GM12878 (cell line): ENCODE measurements around the gene PYGM. TPM values are rescaled to one million over a fixed set of nuclear protein-coding genes. Genes with fewer than 3 reads are reported as not detected.

Experiments used
- ATAC-seq: fragments of 200-7000 bp; cut with Tn5 transposase; 3 replicates; pipeline ENCODE4 v1.9.1; 2020; ENCODE audit warnings: mild to moderate bottlenecking, moderate library complexity
- BruUV-seq: library from RNA; stranded (reverse); fragments of 400-500 nt; replicated peaks from 2 replicates; lab custom pipeline; 2021; lab: Mats Ljungman, UMichigan
- CTCF ChIA-PET: fragments of 300-600 bp; sonication (Branson Sonifier 250); formaldehyde crosslinking; extraction: SDS; loops from one replicate; lab custom pipeline; 2021; ENCODE audit warnings: inconsistent platforms; lab: Yijun Ruan, JAX
- POLR2A ChIA-PET: fragments of 350-600 bp; formaldehyde crosslinking; extraction: SDS; loops from one replicate; lab custom pipeline; 2021; ENCODE audit warnings: inconsistent platforms; lab: Charles Lee
- RAD21 ChIA-PET: fragments of 300-600 bp; sonication (Branson Sonifier 250); formaldehyde crosslinking; loops from one replicate; lab custom pipeline; 2023; ENCODE audit warnings: antibody characterized with exemption; ENCODE audit not compliant: unreplicated experiment; lab: Charles Lee
- SMC1A ChIA-PET: fragments of 300-600 bp; sonication (Branson Sonifier 250); formaldehyde crosslinking; loops from one replicate; lab custom pipeline; 2023; ENCODE audit not compliant: unreplicated experiment, uncharacterized antibody; lab: Charles Lee
- DNase-seq: peaks from one replicate; pipeline ENCODE4 v3.0.0-alpha.2; 2011; ENCODE audit warnings: low read depth, low spot score
- FAIRE-seq: peaks from 3 replicates; lab custom pipeline; 2011; peaks lifted over from hg19 to GRCh38; lab: Jason Lieb, UNC
- H2AFZ ChIP-seq: 2 replicates; pipeline ENCODE4 v1.6.0; 2011; ENCODE audit warnings: low read depth, low read length, control low read depth; ENCODE audit not compliant: control insufficient read depth
- H3K27ac ChIP-seq: 2 replicates; pipeline ENCODE4 v1.5.1; 2011; ENCODE audit warnings: control low read depth; ENCODE audit not compliant: control insufficient read depth, insufficient read depth
- H3K27me3 ChIP-seq, 2 experiments: replicated peaks in 1 of 2; 2 replicates each; pipeline versions ENCODE4 v1.6.0 to v1.6.1; 2011; ENCODE audit warnings: low read length in 1 of 2; ENCODE audit not compliant: control insufficient read depth in 2 of 2, insufficient read depth in 2 of 2
- H3K36me3 ChIP-seq, 2 experiments: 2 replicates each; pipeline ENCODE4 v1.5.1; 2011; ENCODE audit warnings: low read length in 1 of 2; ENCODE audit not compliant: control insufficient read depth in 2 of 2, insufficient read depth in 2 of 2
- H3K4me1 ChIP-seq: 2 replicates; pipeline ENCODE4 v1.6.1; 2011; ENCODE audit warnings: mild to moderate bottlenecking, low read length, moderate library complexity, mixed read lengths; ENCODE audit not compliant: control insufficient read depth, insufficient read depth
- H3K4me2 ChIP-seq: 2 replicates; pipeline ENCODE4 v1.6.0; 2011; ENCODE audit warnings: control low read depth; ENCODE audit not compliant: control insufficient read depth, insufficient read depth
- H3K4me3 ChIP-seq: fragments of 200-600 bp; sonication (generic); 2 replicates; pipeline ENCODE4 v1.5.1; 2016
- H3K79me2 ChIP-seq: 2 replicates; pipeline ENCODE4 v1.6.0; 2011; ENCODE audit warnings: low read length; ENCODE audit not compliant: control insufficient read depth, insufficient read depth
- H3K9ac ChIP-seq: 2 replicates; pipeline ENCODE4 v1.8.0; 2011; ENCODE audit warnings: low read length, control low read depth, mixed read lengths; ENCODE audit not compliant: control insufficient read depth, insufficient read depth
- H3K9me3 ChIP-seq: replicated peaks from 3 replicates; pipeline ENCODE4 v1.5.1; 2011; ENCODE audit warnings: mild to moderate bottlenecking, low read length; ENCODE audit not compliant: control insufficient read depth, insufficient read depth
- H4K20me1 ChIP-seq: 2 replicates; pipeline ENCODE4 v1.6.0; 2011; ENCODE audit not compliant: control insufficient read depth, insufficient read depth
- IKZF1 ChIP-seq: fragments of 450-650 bp; conservative IDR thresholded peaks from 2 replicates; pipeline ENCODE4 v1.6.1; 2017; ENCODE audit warnings: antibody characterized with exemption, mild to moderate bottlenecking
- IKZF2 ChIP-seq, 2 experiments: fragments of 450-650 bp; IDR thresholded peaks; 2 replicates each; pipeline ENCODE4 v1.6.1; 2017; ENCODE audit warnings: mild to moderate bottlenecking in 2 of 2, moderate library complexity in 2 of 2
- SMARCA5 ChIP-seq: fragments of 450-650 bp; IDR thresholded peaks from 2 replicates; pipeline ENCODE4 v1.6.1; 2017; ENCODE audit warnings: mild to moderate bottlenecking
- ZNF217 ChIP-seq: fragments of 450-650 bp; IDR thresholded peaks from 2 replicates; pipeline ENCODE4 v1.6.1; 2017; ENCODE audit warnings: antibody characterized with exemption, mild to moderate bottlenecking
- WGBS: methylation state at CpG from one replicate; pipeline ENCODE4 v1.1.6; 2016; ENCODE audit warnings: low lambda C conversion rate; ENCODE audit not compliant: insufficient replicate concordance, insufficient coverage; ENCODE audit errors: missing lambda C conversion rate; 5-methylcytosine and 5-hydroxymethylcytosine counted together
- in situ Hi-C: fragments of 300-500 bp; cut with MboI; formaldehyde crosslinking; loops from 9 replicates; pipeline ENCODE4 v1.14.3; 2018; ENCODE audit warnings: mixed read lengths
- intact Hi-C: fragments of 100-400 bp; cut with micrococcal nuclease; formaldehyde crosslinking; loops from one replicate; pipeline ENCODE4 v1.14.2; 2022; ENCODE audit not compliant: unreplicated experiment
- polyA plus RNA-seq, 11 experiments: library from polyadenylated mRNA; depleted of rRNA in 4 of 11; unstranded in 6 of 11; stranded (reverse) in 5 of 11; fragments of >200 nt; fragmentation: Nextera tagmentation in 4 of 11; fragmentation: Illumina TruSeq in 1 of 11; extraction: Ambion mirVana in 4 of 11; extraction: Trizol in 1 of 11; gene quantifications; 1 replicate in 1 of 11; 2 replicates in 10 of 11; pipeline versions ENCODE4 v1.2.1 to v1.2.3, GENCODE V29; 2011 to 2016; ENCODE audit warnings: inconsistent platforms in 2 of 11, missing spikeins in 2 of 11, low read depth in 1 of 11
- total RNA-seq, 4 experiments: library from RNA; depleted of rRNA in 3 of 4; stranded (reverse); fragments of >200 nt in 3 of 4; fragmentation: Illumina TruSeq in 1 of 4; extraction: Trizol in 1 of 4; gene quantifications; 2 replicates each; pipeline versions ENCODE4 v1.2.1 to v1.2.3, GENCODE V29; 2013 to 2021

PYGM gene
- total and polyA plus RNA-seq, 10 of the 15 experiments (the other 5 are each of a cell fraction or from before 2014, with no cell fraction given) = 0.04 to 3.7 (median 0.27) TPM; not detected in 1

DNA sequence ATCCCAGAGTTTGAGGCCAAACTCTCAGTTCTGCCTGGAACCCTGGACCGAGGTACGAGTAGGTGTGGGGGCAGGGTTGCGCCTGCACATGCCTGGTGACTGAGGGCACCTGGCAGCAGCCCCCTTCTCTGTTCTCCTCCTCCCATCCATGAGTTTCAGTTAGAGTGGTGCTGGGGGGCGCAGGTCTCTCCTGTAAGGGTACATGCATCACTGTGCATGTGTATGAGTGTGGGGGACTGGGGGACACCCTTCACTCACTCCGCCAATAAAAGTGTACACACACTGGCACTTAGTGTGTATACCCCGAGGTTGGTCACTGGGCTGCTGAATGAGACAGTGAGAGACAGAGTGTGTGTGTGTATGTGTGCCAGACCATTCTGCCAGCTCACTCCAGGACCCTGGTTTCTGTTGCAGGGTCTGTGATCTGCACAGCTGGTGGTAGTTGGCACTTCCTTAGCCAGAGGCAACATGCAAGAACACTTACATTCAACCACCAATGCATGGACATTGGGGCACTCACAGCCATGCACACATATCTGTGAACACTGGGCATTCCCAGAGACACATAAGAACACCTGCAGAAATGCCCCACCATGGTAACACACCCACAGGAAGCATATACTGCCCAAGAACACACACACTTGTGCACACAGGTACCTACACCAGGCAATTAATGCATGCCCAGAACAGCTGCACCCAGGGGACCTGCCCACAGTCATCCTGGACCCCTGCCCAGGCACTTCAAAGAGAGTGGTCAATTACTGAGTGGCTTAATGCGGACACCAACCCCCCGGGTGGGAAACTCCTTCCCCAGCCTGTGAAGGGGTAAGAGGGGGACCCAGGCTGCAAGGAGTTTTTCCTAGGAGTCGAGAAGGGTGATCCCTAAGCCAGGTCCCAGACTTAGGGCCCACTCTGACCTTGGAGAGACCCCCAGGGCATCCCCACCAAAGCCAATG, 35.6 kb downstream of the PYGM start:
- peak overlapping the region; percentile 97; the same call in 1 of the 2 replicates for H3K4me3 ChIP-seq
- no peaks in the 10 kb centered on the region for H3K36me3 ChIP-seq
- RAD21 ChIA-PET = interaction anchor here (1.0 kb wide), 1 partner anchor 10 kb away, joined by 4 read pairs; no protein-coding TSS in a partner anchor
- SMC1A ChIA-PET = interaction anchor here (0.7 kb wide), 1 partner anchor 10 kb away, joined by 3 read pairs; no protein-coding TSS in a partner anchor
- intact Hi-C loops (loop anchor here (2.0 kb wide), 2 partner anchors 35 to 71 kb away; no protein-coding TSS in a partner anchor), in situ Hi-C loops (no loop called here)
- H3K9me3 ChIP-seq = no peaks in the 10 kb centered on the region
- POLR2A ChIA-PET = no interaction called here
- peaks cover 3 to 9% of the 10 kb centered on the region in 2 experiments; a peak in 2 of 4 replicates for H3K27me3 ChIP-seq
- H4K20me1 ChIP-seq = no peaks in the 10 kb centered on the region
- FAIRE-seq (peak; percentile 49), ATAC-seq (peak; percentile 51), DNase-seq (no peak)
- H3K4me2 ChIP-seq = peak overlapping the region; percentile 94
- BruUV-seq = no TSS peak
- peak; percentile 29; the same call in 1 of the 2 replicates for TF ChIP-seq SMARCA5
- TF ChIP-seq ZNF217 = no peak
- TF ChIP-seq IKZF1 = peak; percentile 47; the same call in 1 of the 2 replicates
- TF ChIP-seq IKZF2 (IDR thresholded peaks at IDR 0.05) = 0 out of 4 replicates have a peak, but pooled peaks of 1 of the 2 experiments have one; percentile 9
- 29% methylated on average over 9 of the region's 9 CpGs for WGBS
- peak overlapping the region; percentile 77 for H2AFZ ChIP-seq
- H3K79me2 ChIP-seq = no peaks in the 10 kb centered on the region
- CTCF ChIA-PET = interaction anchor here (0.6 to 4.1 kb wide), 3 partner anchors 19 to 61 kb away, joined by 4 to 17 read pairs (median 4); no protein-coding TSS in a partner anchor
- H3K4me1 ChIP-seq = peaks cover 10% of the 10 kb centered on the region
- H3K27ac ChIP-seq = no peak overlapping the region; the same call in 1 of the 2 replicates
- H3K9ac ChIP-seq = no peak overlapping the region
